GM12878 (cell line): ENCODE results near the gene TBL3. TPM values are rescaled to one million over a fixed set of nuclear protein-coding genes. Genes with fewer than 3 reads are reported as not detected.

Experiments
- BRCA1 ChIP-seq: IDR thresholded peaks from 2 replicates; pipeline ENCODE4 v1.6.1; 2011; ENCODE audit warnings: low read depth, low read length, improper control_type of control experiment
- CREB1 ChIP-seq: IDR thresholded peaks from 2 replicates; pipeline ENCODE4 v1.6.1; 2012; ENCODE audit warnings: low read depth, mild to moderate bottlenecking, inconsistent platforms
- CUX1 ChIP-seq: IDR thresholded peaks from 2 replicates; pipeline ENCODE4 v1.6.1; 2012; ENCODE audit warnings: improper control_type of control experiment, low read depth, low read length; ENCODE audit not compliant: insufficient replicate concordance
- GATAD2B ChIP-seq: fragments of 450-650 bp; conservative IDR thresholded peaks from 2 replicates; pipeline ENCODE4 v1.6.1; 2017; ENCODE audit warnings: low read depth, mild to moderate bottlenecking, moderate library complexity
- IKZF1 ChIP-seq: fragments of 450-650 bp; conservative IDR thresholded peaks from 2 replicates; pipeline ENCODE4 v1.6.1; 2017; ENCODE audit warnings: antibody characterized with exemption, mild to moderate bottlenecking
- PML ChIP-seq: IDR thresholded peaks from 2 replicates; pipeline ENCODE4 v1.6.1; 2012; ENCODE audit warnings: low read length, inconsistent platforms
- POU2F2 ChIP-seq: IDR thresholded peaks from 3 replicates; pipeline ENCODE4 v1.6.1; 2011; ENCODE audit warnings: low read depth, mild to moderate bottlenecking, low read length, borderline replicate concordance
- PRDM15 ChIP-seq: fragments of 450-650 bp; formaldehyde crosslinking; IDR thresholded peaks from 2 replicates; pipeline ENCODE4 v1.4.0; 2020; ENCODE audit warnings: mild to moderate bottlenecking, moderate library complexity
- RB1 ChIP-seq: fragments of 450-650 bp; formaldehyde crosslinking; IDR thresholded peaks from 2 replicates; pipeline ENCODE4 v1.6.1; 2017; ENCODE audit warnings: mild to moderate bottlenecking, borderline replicate concordance
- RBBP5 ChIP-seq: fragments of 200-600 bp; sonication (generic); conservative IDR thresholded peaks from 2 replicates; pipeline ENCODE4 v1.6.1; 2016
- SMC3 ChIP-seq: IDR thresholded peaks from 2 replicates; pipeline ENCODE4 v1.6.1; 2011; ENCODE audit warnings: low read length, improper control_type of control experiment, borderline replicate concordance
- SPI1 ChIP-seq: IDR thresholded peaks from 2 replicates; pipeline ENCODE4 v1.6.1; 2011; ENCODE audit warnings: low read depth, mild to moderate bottlenecking, low read length, moderate library complexity, borderline replicate concordance; ENCODE audit not compliant: insufficient read depth
- TCF12 ChIP-seq: IDR thresholded peaks from 2 replicates; pipeline ENCODE4 v1.6.1; 2011; ENCODE audit warnings: low read depth, mild to moderate bottlenecking, low read length
- TCF3 ChIP-seq: IDR thresholded peaks from 2 replicates; pipeline ENCODE4 v1.6.1; 2012; ENCODE audit warnings: low read depth, mild to moderate bottlenecking, low read length, borderline replicate concordance; ENCODE audit not compliant: insufficient read depth
- ZNF687 ChIP-seq: fragments of 450-650 bp; IDR thresholded peaks from 2 replicates; pipeline ENCODE4 v1.6.1; 2017; ENCODE audit warnings: mild to moderate bottlenecking, moderate library complexity
- polyA plus RNA-seq, 11 experiments: library from polyadenylated mRNA; depleted of rRNA in 4 of 11; unstranded in 6 of 11; stranded (reverse) in 5 of 11; fragments of >200 nt; fragmentation: Nextera tagmentation in 4 of 11; fragmentation: Illumina TruSeq in 1 of 11; extraction: Ambion mirVana in 4 of 11; extraction: Trizol in 1 of 11; gene quantifications; 1 replicate in 1 of 11; 2 replicates in 10 of 11; pipeline versions ENCODE4 v1.2.1 to v1.2.3, GENCODE V29; 2011 to 2016; ENCODE audit warnings: inconsistent platforms in 2 of 11, missing spikeins in 2 of 11, low read depth in 1 of 11
- total RNA-seq, 4 experiments: library from RNA; depleted of rRNA in 3 of 4; stranded (reverse); fragments of >200 nt in 3 of 4; fragmentation: Illumina TruSeq in 1 of 4; extraction: Trizol in 1 of 4; gene quantifications; 2 replicates each; pipeline versions ENCODE4 v1.2.1 to v1.2.3, GENCODE V29; 2013 to 2021

Gene TBL3
- total and polyA plus RNA-seq, 10 of the 15 experiments (the other 5 are each of a cell fraction or from before 2014, with no cell fraction given), result 1.2 to 101 (median 34.2) TPM

- TF ChIP-seq CUX1 (no peak), RB1 (peak; percentile 40; the same call in 1 of the 2 replicates), SMC3 (peak; percentile 66; the same call in 1 of the 2 replicates), POU2F2 (0 out of 3 replicates have a peak, but pooled peaks have one; percentile 32), GATAD2B (no peak), IKZF1 (0 out of 2 replicates have a peak, but pooled peaks have one; percentile 27), TCF3 (0 out of 2 replicates have a peak, but pooled peaks have one; percentile 56), CREB1 (no peak), PML (no peak), TCF12 (peak; percentile 65; the same call in 1 of the 2 replicates), SPI1 (no peak), PRDM15 (CRISPR knock-in tag) (no peak), BRCA1 (no peak), RBBP5 (no peak), ZNF687 (no peak)
Observed at GRCh38 chr16:2003827-2004641, 32.2 kb downstream of the TBL3 start (continued).
